Hepatocyte (in vitro differentiated cells): ENCODE measurements around the gene IKBKG. TPM values are rescaled to one million over a fixed set of nuclear protein-coding genes. Genes with fewer than 3 reads are reported as not detected.

Experiments
- DNase-seq: peaks from one replicate; pipeline ENCODE4 v3.0.0-alpha.2; 2016; ENCODE audit warnings: low spot score
- H2AFZ ChIP-seq: fragments of 200-600 bp; sonication (generic); 2 replicates; pipeline ENCODE4 v1.6.0; 2016; ENCODE audit warnings: antibody characterized with exemption, mild to moderate bottlenecking
- H3K27ac ChIP-seq: fragments of 200-600 bp; sonication (generic); 2 replicates; pipeline ENCODE4 v1.5.1; 2016; ENCODE audit warnings: mild to moderate bottlenecking
- H3K27me3 ChIP-seq: fragments of 200-600 bp; sonication (generic); 2 replicates; pipeline ENCODE4 v1.6.1; 2016
- H3K36me3 ChIP-seq: fragments of 200-600 bp; sonication (generic); replicated peaks from 2 replicates; pipeline ENCODE4 v1.5.1; 2016; ENCODE audit warnings: low read depth; ENCODE audit not compliant: insufficient read depth
- H3K4me1 ChIP-seq: fragments of 200-600 bp; sonication (generic); 2 replicates; pipeline ENCODE4 v1.5.1; 2016; ENCODE audit warnings: mild to moderate bottlenecking, moderate library complexity; ENCODE audit not compliant: insufficient read depth
- H3K4me2 ChIP-seq: fragments of 200-600 bp; sonication (generic); 2 replicates; pipeline ENCODE4 v1.6.0; 2016
- H3K4me3 ChIP-seq: fragments of 200-600 bp; sonication (generic); 2 replicates; pipeline ENCODE4 v1.5.1; 2016; ENCODE audit warnings: mild to moderate bottlenecking
- H3K79me2 ChIP-seq: fragments of 200-600 bp; sonication (generic); 2 replicates; pipeline ENCODE4 v1.6.0; 2017; ENCODE audit warnings: mild to moderate bottlenecking
- H3K9me2 ChIP-seq: fragments of 200-600 bp; sonication (generic); replicated peaks from 2 replicates; pipeline ENCODE4 v1.6.0; 2017; ENCODE audit warnings: mild to moderate bottlenecking; ENCODE audit not compliant: insufficient read depth
- H3K9me3 ChIP-seq: fragments of 200-600 bp; sonication (generic); 2 replicates; pipeline ENCODE4 v1.5.1; 2016; ENCODE audit warnings: low read depth, mild to moderate bottlenecking
- H4K20me1 ChIP-seq: fragments of 200-600 bp; sonication (generic); 2 replicates; pipeline ENCODE4 v1.6.0; 2016; ENCODE audit warnings: mild to moderate bottlenecking; ENCODE audit not compliant: insufficient read depth, poor library complexity, severe bottlenecking
- CTCF ChIP-seq: fragments of 200-600 bp; sonication (generic); IDR thresholded peaks from 2 replicates; pipeline ENCODE4 v1.5.1; 2016; ENCODE audit warnings: antibody characterized with exemption, mild to moderate bottlenecking; ENCODE audit not compliant: poor library complexity
- EZH2 ChIP-seq: fragments of 200-600 bp; sonication (generic); IDR thresholded peaks from 2 replicates; pipeline ENCODE4 v1.6.1; 2016; ENCODE audit warnings: antibody characterized with exemption, mild to moderate bottlenecking, borderline replicate concordance
- EZH2phosphoT487 ChIP-seq: fragments of 200-600 bp; sonication (generic); IDR thresholded peaks from one replicate; pipeline ENCODE4 v1.6.1; 2018; ENCODE audit warnings: antibody characterized with exemption, mild to moderate bottlenecking, low read depth, moderate library complexity; ENCODE audit not compliant: unreplicated experiment, severe bottlenecking
- WGBS: methylation state at CpG from one replicate; pipeline ENCODE4 v1.1.6; 2016; ENCODE audit warnings: low lambda C conversion rate; ENCODE audit errors: missing lambda C conversion rate; 5-methylcytosine and 5-hydroxymethylcytosine counted together
- polyA plus RNA-seq: library from polyadenylated mRNA; unstranded; fragments of >200 nt; fragmentation: Nextera tagmentation; extraction: Ambion mirVana; gene quantifications from 2 replicates; pipeline ENCODE4 v1.2.1, GENCODE V29; 2016
- total RNA-seq: library from RNA; depleted of rRNA; stranded (reverse); fragments of >200 nt; gene quantifications from 2 replicates; pipeline ENCODE4 v1.2.3, GENCODE V29; 2014

Gene IKBKG
- total and polyA plus RNA-seq, 2 experiments from 2014 or later = 19.7 to 30.7 TPM

DNA sequence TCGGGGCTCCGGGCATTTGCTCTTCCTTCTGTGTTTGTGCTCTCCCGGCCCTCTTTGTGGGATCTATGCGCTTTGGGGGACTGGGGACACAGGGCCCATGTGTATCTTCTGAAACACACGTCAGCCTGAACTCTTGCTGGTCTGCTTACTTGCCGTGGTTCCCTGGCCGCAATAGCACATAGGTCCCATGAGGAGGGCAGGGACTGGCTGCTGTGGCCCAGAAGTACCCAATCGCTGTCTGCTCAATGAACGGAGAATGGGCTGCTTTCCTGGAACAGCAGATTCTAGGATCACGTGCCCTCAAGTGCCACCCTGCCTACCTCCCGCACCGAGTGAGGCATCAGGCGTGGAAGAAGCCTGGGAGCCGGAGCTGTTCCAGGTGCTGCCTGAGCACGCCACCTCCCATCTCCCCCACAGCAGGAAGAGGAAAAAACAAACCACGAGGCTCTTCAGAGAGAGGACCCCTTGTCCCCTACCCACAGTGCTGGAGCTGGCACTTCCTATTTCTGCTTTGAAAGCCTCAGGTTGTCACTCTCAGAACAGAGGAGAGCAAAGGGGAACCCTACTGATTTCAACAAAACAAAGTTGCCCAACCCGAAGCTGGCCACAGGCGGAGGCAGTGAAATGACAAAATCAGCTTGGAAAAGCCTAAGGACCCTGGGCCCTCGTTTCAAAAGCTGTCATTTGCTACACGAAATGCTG is 4.5 kb upstream of the IKBKG start:
- no peak overlapping the region for H2AFZ ChIP-seq
- peaks cover 13% of the 10 kb centered on the region for H3K4me1 ChIP-seq
- H3K4me2 ChIP-seq = peak overlapping the region; percentile 39
- no peak for TF ChIP-seq EZH2phosphoT487
- no peak for TF ChIP-seq EZH2
- no peak for TF ChIP-seq CTCF
- H3K4me3 ChIP-seq = no peak overlapping the region
- H3K9me3 ChIP-seq = no peaks in the 10 kb centered on the region
- H3K27me3 ChIP-seq = no peaks in the 10 kb centered on the region
- H3K9me2 ChIP-seq = no peaks in the 10 kb centered on the region
- no peaks in the 10 kb centered on the region for H4K20me1 ChIP-seq
- no peak for DNase-seq
- peak overlapping the region; percentile 82 for H3K27ac ChIP-seq
- WGBS = 85% methylated on average over 20 of the region's 20 CpGs
- no peaks in the 10 kb centered on the region for H3K36me3 ChIP-seq
- no peaks in the 10 kb centered on the region for H3K79me2 ChIP-seq

DNA sequence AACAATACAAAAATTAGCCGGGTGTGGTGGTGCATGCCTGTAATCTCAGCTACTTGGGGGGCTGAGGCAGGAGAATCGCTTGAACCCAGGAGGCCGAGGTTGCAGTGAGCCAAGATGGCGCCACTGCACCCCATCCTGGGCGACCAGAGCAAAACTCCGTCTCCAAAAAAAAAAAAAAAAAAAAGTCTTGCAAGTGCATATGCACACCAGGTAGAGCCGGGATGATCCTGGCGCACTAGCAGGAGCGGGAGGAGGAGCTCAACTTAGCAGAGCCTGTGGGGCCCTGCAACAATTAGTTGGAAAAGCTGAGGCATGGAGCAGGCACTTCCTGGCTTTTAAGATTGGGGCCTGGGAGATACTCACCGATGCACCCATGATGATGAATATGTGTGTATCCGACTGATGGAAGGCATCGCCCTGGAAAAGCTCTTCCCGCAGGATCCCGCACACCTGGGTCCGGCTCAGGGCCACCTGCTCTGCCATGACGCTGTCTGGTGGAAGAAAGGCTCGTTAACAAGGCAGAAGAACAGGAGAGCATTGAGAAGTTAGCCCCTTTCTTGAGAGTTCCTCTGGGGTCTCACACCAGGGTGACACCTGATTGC is 1.6 kb upstream of the IKBKG start:
- 90% methylated on average over 13 of the region's 17 CpGs for WGBS

GRCh38 chrX:154546354-154547244 is 821 bp upstream of the IKBKG start, which contains the start of gene G6PD:
Gene G6PD, minus strand, starts transcription at chrX:154546846. Its CDS starts 691 bp downstream, at chrX:154546155.
- H2AFZ ChIP-seq = peak within 1 kb of the TSS; percentile 63
- H3K9me2 ChIP-seq = no peaks in the 10 kb centered on the region

More for the DNA sequence above, 1.6 kb upstream of the IKBKG start:
- no peak for DNase-seq
- H4K20me1 ChIP-seq = no peaks in the 10 kb centered on the region
- H3K4me2 ChIP-seq = peak overlapping the region; percentile 86
- H3K36me3 ChIP-seq = no peaks in the 10 kb centered on the region
- H3K9me3 ChIP-seq = no peaks in the 10 kb centered on the region
- no peak overlapping the region for H3K4me3 ChIP-seq
- no peaks in the 10 kb centered on the region for H3K27me3 ChIP-seq
- H3K79me2 ChIP-seq = peaks cover 28% of the 10 kb centered on the region
- TF ChIP-seq EZH2 = no peak
- no peak for TF ChIP-seq CTCF
- no peak for TF ChIP-seq EZH2phosphoT487
- no peak overlapping the region for H2AFZ ChIP-seq
- no peak overlapping the region for H3K27ac ChIP-seq
- peaks cover 13% of the 10 kb centered on the region for H3K4me1 ChIP-seq
- no peaks in the 10 kb centered on the region for H3K9me2 ChIP-seq

More at GRCh38 chrX:154546354-154547244, 821 bp upstream of the IKBKG start, which contains the start of gene G6PD:
- peak; percentile 84 for DNase-seq
- Histone ChIP-seq H3K79me2 (peaks cover 37% of the 10 kb centered on the region), H3K27ac (peak within 1 kb of the TSS; percentile 99), H3K4me2 (peak within 1 kb of the TSS; percentile 86), H3K4me3 (peak within 1 kb of the TSS; percentile 73), H3K36me3 (no peaks in the 10 kb centered on the region), H3K27me3 (no peaks in the 10 kb centered on the region), H3K9me3 (no peaks in the 10 kb centered on the region), H3K4me1 (peaks cover 9% of the 10 kb centered on the region), H4K20me1 (no peaks in the 10 kb centered on the region)
- WGBS = 42% methylated on average over 48 of the region's 92 CpGs
- TF ChIP-seq EZH2 = no peak
- TF ChIP-seq CTCF = no peak
- no peak for TF ChIP-seq EZH2phosphoT487
